DMS 273 (cell line): ENCODE data around the gene DHX29.

Experiments
- DNase-seq: peaks from one replicate; lab custom pipeline; 2025; ENCODE audit not compliant: unreplicated experiment; lab: John Stamatoyannopoulos, UW

DHX29 gene, protein sequence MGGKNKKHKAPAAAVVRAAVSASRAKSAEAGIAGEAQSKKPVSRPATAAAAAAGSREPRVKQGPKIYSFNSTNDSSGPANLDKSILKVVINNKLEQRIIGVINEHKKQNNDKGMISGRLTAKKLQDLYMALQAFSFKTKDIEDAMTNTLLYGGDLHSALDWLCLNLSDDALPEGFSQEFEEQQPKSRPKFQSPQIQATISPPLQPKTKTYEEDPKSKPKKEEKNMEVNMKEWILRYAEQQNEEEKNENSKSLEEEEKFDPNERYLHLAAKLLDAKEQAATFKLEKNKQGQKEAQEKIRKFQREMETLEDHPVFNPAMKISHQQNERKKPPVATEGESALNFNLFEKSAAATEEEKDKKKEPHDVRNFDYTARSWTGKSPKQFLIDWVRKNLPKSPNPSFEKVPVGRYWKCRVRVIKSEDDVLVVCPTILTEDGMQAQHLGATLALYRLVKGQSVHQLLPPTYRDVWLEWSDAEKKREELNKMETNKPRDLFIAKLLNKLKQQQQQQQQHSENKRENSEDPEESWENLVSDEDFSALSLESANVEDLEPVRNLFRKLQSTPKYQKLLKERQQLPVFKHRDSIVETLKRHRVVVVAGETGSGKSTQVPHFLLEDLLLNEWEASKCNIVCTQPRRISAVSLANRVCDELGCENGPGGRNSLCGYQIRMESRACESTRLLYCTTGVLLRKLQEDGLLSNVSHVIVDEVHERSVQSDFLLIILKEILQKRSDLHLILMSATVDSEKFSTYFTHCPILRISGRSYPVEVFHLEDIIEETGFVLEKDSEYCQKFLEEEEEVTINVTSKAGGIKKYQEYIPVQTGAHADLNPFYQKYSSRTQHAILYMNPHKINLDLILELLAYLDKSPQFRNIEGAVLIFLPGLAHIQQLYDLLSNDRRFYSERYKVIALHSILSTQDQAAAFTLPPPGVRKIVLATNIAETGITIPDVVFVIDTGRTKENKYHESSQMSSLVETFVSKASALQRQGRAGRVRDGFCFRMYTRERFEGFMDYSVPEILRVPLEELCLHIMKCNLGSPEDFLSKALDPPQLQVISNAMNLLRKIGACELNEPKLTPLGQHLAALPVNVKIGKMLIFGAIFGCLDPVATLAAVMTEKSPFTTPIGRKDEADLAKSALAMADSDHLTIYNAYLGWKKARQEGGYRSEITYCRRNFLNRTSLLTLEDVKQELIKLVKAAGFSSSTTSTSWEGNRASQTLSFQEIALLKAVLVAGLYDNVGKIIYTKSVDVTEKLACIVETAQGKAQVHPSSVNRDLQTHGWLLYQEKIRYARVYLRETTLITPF (N-terminal part only)

DNA sequence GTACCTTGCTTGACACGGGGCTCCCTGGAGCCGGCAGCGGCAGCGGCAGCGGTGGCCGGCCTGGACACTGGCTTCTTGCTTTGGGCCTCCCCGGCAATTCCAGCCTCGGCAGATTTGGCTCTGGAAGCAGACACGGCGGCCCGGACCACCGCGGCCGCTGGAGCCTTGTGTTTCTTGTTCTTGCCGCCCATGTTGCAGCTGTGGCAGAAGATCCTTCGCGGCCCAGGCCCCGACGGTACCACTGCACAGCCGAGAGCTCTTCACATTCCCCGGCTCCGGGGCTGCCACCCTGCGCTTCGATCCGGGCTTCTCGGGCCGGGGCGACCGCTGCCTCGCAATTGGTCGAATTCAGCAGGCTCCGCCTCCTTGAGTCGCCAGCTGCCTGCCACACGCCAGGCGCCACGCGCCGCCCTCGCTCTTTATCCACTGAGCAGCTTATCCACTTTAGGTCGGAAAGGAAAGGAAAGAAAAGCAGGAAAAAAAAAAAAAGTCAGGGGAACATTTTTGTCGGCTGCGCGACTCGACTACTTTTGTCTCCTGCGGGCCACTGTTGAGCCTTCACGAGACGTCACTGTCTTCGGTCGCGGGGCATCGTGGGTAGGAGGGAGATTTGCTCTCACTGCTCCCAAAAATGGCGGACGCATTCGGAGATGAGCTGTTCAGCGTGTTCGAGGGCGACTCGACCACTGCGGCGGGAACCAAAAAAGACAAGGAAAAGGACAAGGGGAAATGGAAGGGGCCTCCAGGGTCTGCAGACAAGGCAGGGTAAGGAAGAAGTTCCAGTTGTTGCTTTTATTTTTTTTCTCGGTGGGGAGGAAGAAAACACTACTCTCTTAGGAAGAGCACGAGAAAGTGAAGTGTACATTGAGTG, at the start of gene DHX29, which contains the start of gene MTREX:
DHX29 (minus strand) TSS at position 312 of the 871 bp plus-strand sequence; CDS start at position 191, 121 bp downstream.
MTREX (plus strand) TSS at position 607 of the 871 bp plus-strand sequence; CDS start at position 632, 25 bp downstream.
- DNase-seq: peak; percentile 98

DNA sequence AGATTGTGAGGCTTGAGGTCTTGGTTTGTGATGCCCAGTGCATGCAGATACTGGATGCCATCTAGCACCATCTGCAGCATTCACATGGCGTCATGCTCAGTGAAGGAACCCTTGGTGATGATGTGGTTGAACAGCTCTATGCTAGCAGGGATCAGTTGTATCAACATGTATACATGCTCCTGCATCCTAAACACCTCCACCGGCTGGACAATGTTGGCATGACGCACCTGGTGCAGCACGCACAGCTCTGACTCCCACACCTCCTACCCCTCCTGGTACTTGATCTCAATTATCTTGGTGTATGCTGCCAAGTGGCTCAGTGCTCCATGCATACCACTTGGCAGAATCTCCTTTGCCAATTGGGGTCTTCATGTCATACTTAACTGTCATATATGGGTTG, 49.4 kb upstream of the DHX29 start:
- DNase-seq: no peak

DNA sequence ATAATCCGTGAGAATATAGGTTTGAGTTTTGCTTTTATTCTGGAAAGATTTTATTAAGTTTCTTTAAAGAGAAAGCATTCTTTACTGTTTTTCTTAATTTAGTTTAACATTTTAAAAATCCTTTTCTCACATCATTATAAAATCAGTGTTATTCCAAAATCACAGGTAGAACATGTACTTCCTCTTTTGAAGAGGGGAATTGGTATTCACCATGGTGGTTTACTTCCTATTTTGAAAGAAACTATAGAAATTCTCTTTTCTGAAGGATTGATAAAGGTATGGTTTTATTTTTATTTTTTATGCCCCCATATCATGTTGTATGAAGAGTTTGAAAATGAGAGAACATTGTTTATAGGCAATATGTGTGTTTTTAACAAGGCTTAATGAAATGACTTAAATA, 43.3 kb upstream of the DHX29 start:
- no peak for DNase-seq

DNA sequence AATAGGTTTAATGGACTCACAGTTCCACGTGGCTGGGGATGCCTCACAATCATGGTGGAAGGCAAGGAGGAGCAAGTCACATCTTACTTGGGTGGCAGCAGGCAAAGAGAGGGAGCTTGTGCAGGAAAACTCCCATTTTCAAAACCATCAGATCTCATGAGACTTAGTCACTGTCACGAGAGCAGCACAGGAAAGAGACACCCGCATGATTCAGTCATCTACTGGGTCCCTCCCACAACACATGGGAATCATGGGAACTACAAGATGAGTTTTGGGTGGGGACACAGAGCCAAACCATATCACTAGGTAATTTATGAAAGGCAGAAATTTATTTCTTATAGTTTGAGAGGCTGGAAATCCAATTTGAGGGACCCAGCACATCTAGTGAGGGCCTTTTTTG, 40.3 kb upstream of the DHX29 start:
- DNase-seq: no peak

DNA sequence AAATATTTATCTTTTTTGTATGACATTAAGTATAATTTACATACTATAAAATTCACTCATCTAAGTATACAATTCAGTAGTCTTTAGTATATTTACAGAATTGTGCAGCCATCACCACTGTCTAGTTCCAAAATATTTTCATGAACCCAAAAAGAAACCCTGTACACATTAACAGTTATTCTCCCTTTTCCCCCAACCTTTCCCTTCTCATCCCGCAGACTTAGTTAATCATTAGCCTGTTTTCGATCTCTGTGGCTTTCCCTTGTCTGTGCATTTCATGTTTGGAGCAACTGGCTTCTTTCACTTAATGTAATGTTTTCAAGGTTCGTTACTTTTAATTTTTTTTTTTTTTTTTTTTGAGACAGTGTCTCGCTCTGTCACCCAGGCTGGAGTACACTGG, 37.8 kb upstream of the DHX29 start:
- no peak for DNase-seq

DNA sequence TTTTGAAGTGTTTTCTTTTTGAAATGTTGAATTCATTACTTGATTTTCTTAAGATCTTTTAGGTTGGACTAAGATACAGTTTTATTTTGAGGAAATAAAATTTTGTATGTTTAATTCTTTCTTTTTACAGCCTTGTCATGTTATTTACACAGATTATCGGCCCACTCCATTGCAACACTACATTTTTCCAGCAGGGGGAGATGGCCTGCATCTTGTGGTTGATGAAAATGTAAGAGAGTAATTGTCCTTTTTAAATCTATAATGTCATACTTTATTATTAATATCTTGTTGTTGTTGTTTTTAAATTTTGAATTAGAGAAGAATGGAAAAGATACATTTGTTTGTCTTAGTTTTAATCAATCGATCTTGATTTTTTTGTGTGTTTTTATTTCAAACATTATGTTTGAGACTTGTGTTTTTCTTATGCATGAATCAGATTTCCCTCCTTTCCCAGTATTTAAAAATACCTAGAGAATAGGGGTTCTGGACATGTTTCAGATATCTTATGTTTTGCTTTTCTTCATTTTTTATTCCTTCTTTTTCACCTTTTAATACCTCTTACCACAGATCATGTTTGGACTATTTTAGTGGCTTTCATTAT, 37.0 kb upstream of the DHX29 start:
- peak; percentile 68 for DNase-seq

DNA sequence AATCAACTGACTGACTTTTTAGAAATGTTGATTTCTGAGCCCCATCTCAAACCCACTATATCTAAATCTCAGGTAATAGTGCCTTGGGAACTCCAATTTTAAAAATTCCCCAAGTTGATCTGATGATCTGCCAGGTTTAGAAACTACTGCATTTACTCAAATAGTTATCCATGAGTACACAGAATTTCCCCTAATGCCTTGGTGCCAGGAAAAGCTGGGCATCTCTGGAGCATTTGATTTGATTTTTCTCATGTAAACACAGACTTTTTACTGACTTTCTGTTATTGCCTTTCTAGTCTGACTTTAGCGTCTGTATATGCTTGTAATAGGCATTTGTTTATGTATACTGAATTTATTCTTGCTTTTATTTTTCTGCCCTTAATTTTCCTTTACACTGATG, 36.1 kb upstream of the DHX29 start:
- no peak for DNase-seq

DNA sequence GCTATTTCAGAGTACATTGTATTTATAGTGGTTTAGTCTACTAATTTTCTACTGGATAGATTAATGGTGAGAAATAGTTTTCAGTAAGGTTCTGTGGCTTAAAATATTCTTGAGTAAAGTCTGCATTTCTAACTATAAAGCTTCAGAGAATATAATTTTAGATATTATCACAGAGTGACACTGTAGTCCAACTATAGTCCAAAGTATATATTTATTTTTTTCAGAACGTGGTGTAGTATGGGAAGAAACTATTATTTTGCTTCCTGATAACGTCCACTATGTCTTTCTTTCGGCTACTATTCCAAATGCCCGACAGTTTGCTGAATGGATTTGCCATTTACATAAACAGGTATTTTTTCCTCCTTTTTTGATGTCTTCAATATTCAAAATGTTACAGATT, 35.6 kb upstream of the DHX29 start:
- no peak for DNase-seq

DNA sequence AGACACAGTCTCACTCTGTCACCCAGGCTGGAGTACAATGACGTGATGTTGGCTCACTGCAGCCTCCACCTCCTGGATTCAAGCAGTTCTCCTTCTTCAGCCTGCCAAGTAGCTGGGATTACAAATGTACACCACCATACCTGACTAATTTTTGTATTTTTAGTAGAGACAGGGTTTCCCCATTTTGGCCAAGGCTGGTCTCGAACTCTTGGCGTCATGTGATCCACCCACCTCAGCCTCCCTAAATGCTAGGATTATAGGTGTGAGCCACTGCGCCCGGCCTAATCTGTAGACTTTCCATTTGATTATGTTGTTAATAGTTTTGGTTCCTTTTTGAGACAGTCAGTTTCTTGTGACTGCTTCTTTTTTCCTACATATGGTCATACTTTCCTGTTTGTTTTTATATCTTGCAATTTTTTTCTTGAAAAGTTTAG, 31.3 kb upstream of the DHX29 start:
- no peak for DNase-seq

DNA sequence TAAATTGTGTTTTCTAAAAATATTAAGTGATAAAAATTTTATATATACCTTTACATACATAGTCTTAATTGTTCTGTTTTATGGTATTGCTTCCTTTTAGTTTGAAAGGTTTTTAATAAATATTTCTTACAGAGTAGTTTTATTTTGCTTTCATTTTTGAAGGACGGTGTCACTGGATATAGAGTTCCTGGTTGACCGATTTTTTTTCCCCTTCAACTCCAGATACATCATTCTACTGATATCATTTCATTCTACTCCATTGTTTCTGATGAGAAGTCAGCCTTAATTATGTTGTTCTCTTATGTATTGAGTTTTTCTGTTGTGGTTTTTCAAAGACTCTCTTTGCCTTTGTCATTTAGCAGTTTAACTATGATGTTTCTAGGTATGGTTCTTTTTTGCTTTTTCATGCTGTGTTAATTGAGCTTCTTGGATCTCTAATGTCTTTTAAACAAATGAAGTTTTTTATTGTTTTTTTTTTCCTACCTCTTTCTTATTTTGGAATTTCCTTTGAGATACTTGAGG, 30.7 kb upstream of the DHX29 start:
- DNase-seq: no peak

DNA sequence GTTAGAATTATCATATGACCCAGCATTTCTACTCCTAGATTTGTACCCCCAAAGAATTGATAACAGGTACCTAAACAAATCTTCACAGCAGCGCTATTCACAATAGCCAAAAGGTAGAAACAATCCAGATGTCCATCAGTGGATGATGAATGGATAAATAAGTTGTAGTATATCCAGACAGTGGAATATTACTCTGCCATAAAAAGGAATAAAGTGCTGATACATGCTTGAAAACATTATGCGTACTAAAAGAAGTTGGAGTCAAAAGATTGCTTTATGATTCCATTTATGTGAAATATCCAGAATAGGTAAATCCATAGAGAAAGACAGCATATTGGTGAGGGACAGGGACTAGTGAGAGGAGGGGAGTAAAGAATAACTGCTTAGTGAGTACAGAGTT, 26.3 kb upstream of the DHX29 start:
- no peak for DNase-seq

DNA sequence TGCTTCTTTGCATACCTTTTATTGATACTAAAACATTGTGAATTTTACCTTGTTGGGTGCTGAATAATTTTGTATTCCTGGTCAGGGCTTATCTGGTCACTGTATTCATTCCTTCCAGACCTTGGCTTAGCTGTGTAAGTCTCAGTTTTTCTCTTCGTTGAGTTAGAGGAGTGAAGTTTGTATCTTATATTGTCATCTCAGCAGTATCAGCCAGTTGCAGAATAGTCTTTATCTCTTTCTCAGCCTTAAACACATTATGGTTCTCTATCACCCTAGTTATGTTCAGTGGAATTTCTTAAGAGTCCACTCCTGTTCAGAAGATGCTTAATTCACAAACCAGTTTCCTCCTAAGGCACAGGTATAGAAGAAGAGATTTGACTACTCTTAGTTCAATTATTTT, 25.5 kb upstream of the DHX29 start:
- no peak for DNase-seq

DNA sequence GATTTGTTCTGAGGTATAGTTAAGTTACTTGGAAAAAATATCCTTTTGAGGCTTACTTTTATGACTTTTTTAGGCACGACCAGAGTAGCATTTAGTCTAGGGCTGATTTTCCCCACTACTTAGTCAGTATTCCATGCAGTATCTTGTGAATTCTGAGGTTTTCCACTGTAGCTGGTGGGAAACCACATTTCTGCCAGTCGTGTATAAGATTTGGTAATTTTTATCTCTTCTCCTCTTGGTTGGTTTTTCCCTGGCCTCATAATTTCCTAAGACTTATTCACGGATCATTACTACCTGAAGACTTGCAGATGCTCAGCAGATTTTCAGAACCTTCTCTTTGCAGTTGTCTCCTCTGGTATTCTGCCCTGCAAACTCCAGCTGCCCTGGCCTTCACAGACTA, 23.8 kb upstream of the DHX29 start:
- no peak for DNase-seq

DNA sequence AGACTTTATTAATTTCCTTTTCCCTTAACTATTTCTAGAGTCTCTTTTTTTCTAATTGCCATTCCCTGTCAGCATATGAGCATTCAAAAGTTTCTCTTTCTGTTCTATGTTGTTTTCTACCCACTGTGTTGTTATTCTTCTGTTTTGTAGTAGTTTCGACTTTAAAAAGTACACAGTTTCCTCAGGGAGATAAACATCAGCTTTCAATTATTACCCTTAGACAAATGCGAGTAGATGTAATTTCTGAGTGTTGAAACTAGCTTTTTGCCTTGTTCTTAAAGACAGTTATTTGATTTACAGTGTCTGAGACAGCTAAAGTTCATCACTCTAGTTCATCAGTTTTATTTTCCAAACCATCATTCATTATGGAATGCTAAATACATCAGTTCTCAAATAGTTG, 19.8 kb upstream of the DHX29 start:
- DNase-seq: no peak

DNA sequence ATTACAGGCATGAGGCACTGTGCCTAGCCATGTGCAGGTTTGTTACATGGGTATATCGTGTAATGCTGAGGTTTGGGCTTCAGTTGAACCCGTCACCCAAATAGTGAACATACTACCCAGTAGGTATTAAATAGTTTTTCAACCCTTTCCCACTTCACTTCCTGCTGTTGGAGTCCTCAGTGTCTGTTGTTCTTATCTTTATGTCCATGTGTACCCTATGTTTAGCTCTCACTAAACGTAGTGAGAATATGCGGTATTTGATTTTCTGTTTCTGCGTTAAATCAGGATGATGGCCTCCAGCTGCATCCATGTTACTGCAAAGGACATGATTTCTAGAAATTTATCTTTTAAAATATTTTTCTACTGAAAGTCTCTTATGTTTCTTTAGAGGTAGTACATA, 18.1 kb upstream of the DHX29 start:
- no peak for DNase-seq

DNA sequence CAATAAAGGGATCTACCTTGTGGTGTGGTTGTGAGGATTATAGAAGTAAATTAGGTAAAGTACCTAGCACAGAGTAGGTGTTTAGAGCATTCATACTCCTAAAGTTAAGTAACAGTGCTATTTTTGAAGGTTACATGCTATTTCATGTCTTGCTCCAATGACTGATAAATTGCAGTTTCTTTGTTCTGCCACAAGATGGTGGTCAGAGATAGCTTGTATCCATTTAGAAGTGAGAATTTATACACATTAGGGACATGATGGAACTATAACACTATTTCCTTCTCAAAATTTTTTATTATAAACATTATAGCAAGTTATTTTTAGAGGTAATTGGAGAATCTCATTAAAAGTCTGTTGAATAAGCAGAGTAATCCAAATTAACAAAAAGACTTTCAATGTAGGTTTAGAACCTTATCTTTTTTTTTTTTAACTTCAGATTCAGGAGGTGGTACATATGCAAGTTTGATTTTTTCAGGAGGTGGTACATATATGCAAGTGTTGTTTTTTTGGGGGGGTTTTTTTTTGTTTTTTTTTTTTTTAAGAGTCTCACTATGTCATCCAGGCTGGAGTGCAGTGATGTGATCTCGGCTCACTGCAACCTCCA, 17.4 kb upstream of the DHX29 start:
- peak; percentile 46 for DNase-seq

DNA sequence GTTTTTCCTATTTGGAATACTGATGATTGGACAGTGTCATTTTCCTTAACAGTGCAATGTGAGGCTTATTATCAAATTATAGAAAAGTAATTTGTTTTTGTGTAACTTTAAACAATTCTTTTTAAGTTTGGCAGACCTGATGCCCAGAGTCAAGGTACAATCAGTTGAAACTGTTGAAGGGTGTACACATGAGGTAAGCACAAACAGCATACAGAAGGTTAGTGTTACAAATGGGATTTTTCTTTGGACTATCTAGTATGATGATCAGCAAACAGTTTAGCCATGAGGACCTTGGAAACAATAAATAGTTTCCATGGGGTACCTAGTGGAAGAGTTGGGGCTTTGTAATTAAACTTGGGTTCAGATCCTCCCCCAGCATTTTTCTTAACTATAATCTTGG, 16.5 kb upstream of the DHX29 start:
- no peak for DNase-seq

DNA sequence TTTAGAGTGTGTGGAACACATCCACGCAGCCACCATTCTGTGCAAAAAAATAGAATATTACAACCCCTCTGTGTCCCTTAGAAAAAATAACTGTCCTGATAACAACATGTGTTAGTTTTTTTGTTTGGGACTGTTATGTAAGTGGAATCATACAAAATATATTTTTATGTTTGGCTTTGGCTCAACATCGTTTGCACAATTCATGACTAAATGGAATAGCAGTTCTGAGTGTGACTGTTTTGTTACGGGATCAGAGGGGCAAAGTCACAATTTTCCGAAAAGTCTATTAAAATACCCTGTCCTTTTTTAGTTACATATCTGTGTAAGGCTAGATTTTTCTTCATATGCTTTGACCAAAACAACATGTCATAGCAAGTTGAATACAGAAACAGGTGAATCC, 13.1 kb upstream of the DHX29 start:
- no peak for DNase-seq

DNA sequence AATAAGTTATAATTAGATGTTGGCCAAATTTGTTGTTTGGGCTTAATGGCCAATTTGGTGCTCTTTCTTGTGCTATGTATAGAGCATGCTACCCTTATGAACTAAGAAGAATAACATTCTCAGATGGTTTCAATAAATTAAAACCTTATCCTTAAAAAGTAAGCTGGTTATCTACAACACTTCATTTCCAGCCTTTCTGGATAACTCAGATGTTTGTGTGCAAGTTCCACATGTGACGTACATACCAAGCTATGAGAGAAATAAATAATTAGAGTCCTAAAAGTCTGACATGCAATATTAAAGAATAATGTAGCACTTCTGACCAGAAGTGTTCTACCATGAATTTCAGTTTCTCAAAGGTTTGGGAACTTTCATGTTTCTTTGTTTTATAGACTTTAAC, 12.0 kb upstream of the DHX29 start:
- no peak for DNase-seq
